Measurements from ENCODE around the gene DCAF8. TPM values are rescaled to one million over a fixed set of nuclear protein-coding genes. Genes with fewer than 3 reads are reported as not detected.

DCAF8 gene
- total and polyA plus RNA-seq, 2 experiments from 2014 or later: 151 to 210 TPM

DNA sequence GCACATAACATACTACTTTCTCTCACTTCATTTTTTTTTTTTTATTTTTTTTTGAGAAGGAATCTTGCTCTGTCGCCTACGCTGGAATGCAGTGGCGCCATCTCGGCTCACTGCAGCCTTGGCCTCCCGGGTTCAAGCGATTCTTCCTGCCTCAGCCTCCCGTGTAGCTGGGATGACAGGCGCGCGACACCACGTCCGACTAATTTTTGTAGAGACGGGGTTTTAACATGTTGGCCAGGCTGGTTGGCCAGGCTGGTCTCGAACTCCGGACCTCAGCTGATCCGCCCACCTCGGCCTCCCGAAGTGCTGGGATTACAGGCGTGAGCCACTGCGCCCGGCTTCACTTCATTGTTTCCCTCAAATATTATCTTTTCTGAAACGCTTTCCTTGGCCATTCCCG, 23.2 kb upstream of the DCAF8 start:
- TF ChIP-seq, protein P1, sequence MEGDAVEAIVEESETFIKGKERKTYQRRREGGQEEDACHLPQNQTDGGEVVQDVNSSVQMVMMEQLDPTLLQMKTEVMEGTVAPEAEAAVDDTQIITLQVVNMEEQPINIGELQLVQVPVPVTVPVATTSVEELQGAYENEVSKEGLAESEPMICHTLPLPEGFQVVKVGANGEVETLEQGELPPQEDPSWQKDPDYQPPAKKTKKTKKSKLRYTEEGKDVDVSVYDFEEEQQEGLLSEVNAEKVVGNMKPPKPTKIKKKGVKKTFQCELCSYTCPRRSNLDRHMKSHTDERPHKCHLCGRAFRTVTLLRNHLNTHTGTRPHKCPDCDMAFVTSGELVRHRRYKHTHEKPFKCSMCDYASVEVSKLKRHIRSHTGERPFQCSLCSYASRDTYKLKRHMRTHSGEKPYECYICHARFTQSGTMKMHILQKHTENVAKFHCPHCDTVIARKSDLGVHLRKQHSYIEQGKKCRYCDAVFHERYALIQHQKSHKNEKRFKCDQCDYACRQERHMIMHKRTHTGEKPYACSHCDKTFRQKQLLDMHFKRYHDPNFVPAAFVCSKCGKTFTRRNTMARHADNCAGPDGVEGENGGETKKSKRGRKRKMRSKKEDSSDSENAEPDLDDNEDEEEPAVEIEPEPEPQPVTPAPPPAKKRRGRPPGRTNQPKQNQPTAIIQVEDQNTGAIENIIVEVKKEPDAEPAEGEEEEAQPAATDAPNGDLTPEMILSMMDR (IDR thresholded peaks at IDR 0.05; ENCODE audit: low read depth, low read length): no peak
- no peaks in the 10 kb centered on the region for H3K9me3 ChIP-seq (ENCODE audit: low read depth)
- no peaks in the 10 kb centered on the region for H3K4me1 ChIP-seq (ENCODE audit: low read depth)
- peak overlapping the region; percentile 89 for H3K4me3 ChIP-seq
- no peak for DNase-seq (ENCODE audit: low read depth in 1 of 2, low spot score in 1 of 2)
- no peaks in the 10 kb centered on the region for H3K27me3 ChIP-seq
- H3K36me3 ChIP-seq: peaks cover 23% of the 10 kb centered on the region
- H3K27ac ChIP-seq: no peak overlapping the region

DNA sequence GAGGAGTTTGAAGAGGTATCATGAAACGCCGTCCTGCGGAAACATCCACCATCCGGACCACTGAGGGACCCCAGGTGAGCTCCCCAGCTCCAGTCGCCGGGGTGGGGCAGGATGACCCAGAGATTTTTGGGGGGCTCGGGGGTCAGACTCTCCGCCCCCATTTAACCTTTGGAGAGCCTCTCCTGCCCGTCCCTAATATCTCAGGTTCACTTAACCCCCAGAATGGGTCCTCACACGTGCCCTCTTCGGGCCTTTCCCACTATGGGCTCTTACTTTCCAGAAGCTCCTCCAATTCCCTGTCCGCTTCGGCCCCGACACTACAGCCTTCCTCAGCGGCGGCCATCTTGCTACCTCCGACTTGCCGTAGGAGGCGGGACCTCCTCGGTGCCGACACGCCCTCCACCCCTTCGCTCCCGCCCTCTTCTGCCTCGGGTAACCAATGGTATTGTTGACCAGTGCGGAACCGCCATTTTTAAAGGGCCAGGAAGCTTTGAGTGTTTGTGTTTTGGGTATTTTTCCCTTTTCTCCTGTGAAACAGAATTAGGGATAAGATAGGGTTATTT, 22.5 kb upstream of the DCAF8 start, which contains the start of gene PEX19:
Gene PEX19 (minus strand): TSS at position 352 of the 563 bp plus-strand sequence. CDS start 9 bp downstream, at position 343.
- H3K9me3 ChIP-seq (ENCODE audit: low read depth): no peaks in the 10 kb centered on the region
- peak within 1 kb of the TSS; percentile 89 for H3K4me3 ChIP-seq
- no peaks in the 10 kb centered on the region for H3K27me3 ChIP-seq
- TF ChIP-seq, protein P1 (IDR thresholded peaks at IDR 0.05; ENCODE audit: low read depth, low read length): no peak
- H3K36me3 ChIP-seq: peaks cover 20% of the 10 kb centered on the region
- no peaks in the 10 kb centered on the region for H3K4me1 ChIP-seq (ENCODE audit: low read depth)
- peak; percentile 94 to 97 for DNase-seq (ENCODE audit: low read depth in 1 of 2, low spot score in 1 of 2)
- H3K27ac ChIP-seq: peak within 1 kb of the TSS; percentile 90

DNA sequence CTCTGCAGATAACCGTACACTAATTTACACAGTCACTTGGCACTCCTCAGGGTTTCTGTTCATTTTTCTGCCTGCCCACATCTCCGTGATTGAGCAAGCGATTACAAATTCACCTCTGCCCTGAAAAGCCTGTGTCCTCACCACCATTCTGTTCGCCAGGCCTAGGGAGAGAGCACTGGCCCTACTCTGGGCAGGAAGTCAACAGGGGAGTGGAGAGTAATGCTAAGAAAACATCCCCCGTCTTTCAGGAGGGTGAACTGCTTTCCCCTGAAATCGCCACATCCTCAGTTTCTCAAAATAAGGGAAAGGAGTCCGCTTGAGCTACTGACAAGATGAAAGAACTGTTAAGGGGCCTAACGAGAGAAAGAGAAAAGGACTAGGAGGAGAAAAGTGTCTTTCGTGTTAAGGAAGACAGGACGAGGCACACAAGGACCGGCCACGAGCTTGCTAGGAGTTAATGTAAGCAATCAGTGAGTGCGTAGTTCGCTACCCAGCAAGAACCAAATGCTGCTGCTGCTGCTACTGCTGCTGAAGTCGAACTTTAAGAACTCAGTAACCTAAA, 22.0 kb upstream of the DCAF8 start:
- Histone ChIP-seq H3K4me3 (peak overlapping the region; percentile 89), H3K27ac (peak overlapping the region; percentile 90), H3K27me3 (no peaks in the 10 kb centered on the region), H3K36me3 (peaks cover 23% of the 10 kb centered on the region), H3K9me3 (ENCODE audit: low read depth) (no peaks in the 10 kb centered on the region), H3K4me1 (ENCODE audit: low read depth) (no peaks in the 10 kb centered on the region)
- DNase-seq (ENCODE audit: low read depth in 1 of 2, low spot score in 1 of 2): peak; percentile 62 to 87
- TF ChIP-seq, protein P1 (IDR thresholded peaks at IDR 0.05; ENCODE audit: low read depth, low read length): no peak

DNA sequence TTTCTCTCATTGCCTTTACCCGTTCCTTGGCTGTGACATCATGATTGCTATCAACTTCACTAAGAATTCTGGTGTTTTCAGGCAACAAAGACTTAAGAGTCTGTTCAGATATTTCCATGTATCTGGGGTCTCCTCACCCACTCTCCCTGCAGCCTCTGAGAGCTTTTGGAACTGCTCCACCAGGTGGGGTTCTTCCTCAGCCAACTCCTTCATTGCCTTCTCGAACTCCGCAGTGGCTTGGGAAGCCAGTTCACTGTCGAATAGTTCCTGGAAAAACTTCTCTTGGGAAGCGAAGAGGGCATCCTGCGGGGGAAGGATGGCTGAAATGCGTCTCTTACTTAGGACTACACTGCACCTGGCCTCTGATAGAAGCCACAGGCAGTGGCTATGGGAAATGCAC, 20.5 kb upstream of the DCAF8 start:
- Histone ChIP-seq H3K9me3 (ENCODE audit: low read depth) (no peaks in the 10 kb centered on the region), H3K27ac (no peak overlapping the region), H3K4me3 (no peak overlapping the region), H3K4me1 (ENCODE audit: low read depth) (no peaks in the 10 kb centered on the region), H3K36me3 (peaks cover 36% of the 10 kb centered on the region), H3K27me3 (no peaks in the 10 kb centered on the region)
- TF ChIP-seq, protein P1 (IDR thresholded peaks at IDR 0.05; ENCODE audit: low read depth, low read length): no peak
- no peak for DNase-seq (ENCODE audit: low read depth in 1 of 2, low spot score in 1 of 2)

DNA sequence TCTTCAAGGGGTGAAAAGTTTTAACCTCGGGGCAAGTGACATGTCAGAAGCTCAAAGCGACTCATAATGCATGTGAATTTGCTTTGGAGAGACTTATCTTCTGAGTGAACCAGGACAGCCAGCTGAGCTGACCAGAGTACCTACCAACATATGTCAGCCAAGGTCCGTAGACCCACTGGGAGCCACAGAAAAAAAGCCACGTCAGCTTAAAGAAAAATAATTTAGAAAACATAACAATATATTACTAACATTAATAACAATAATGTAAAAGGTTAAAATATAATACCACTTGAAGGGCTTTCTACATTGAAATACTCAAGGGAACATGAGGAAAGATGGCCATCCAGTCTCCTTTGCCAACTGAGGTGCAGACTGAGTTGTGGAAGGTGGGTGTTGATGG, 15.6 kb upstream of the DCAF8 start:
- Histone ChIP-seq H3K27ac (no peak overlapping the region), H3K9me3 (ENCODE audit: low read depth) (no peaks in the 10 kb centered on the region), H3K4me1 (ENCODE audit: low read depth) (no peaks in the 10 kb centered on the region), H3K36me3 (peaks cover 39% of the 10 kb centered on the region), H3K4me3 (no peak overlapping the region), H3K27me3 (no peaks in the 10 kb centered on the region)
- no peak for DNase-seq (ENCODE audit: low read depth in 1 of 2, low spot score in 1 of 2)
- TF ChIP-seq, protein P1 (IDR thresholded peaks at IDR 0.05; ENCODE audit: low read depth, low read length): no peak

All from cardiac muscle cell (in vitro differentiated cells and primary cell).